ENCODE measurements around the gene CPEB4. TPM values are rescaled to one million over a fixed set of nuclear protein-coding genes. Genes with fewer than 3 reads are reported as not detected.

CPEB4 gene
- total and polyA plus RNA-seq, 2 experiments from 2014 or later: 6.2 to 11.6 TPM

- DNase-seq: no peak
- H3K27me3 ChIP-seq (replicated peaks; ENCODE audit: insufficient read depth): no peaks in the 10 kb centered on the region
- TF ChIP-seq EZH2 (IDR thresholded peaks at IDR 0.05; ENCODE audit: insufficient read depth, poor library complexity, severe bottlenecking): no peak
- no peak for TF ChIP-seq EZH2phosphoT487 (IDR thresholded peaks at IDR 0.05; ENCODE audit: insufficient read depth, low read depth)
- no peak overlapping the region for H3K27ac ChIP-seq
- H3K9me2 ChIP-seq (ENCODE audit: insufficient read depth): no peaks in the 10 kb centered on the region
- H2AFZ ChIP-seq: no peak overlapping the region
- in situ Hi-C loops (cut with MboI): no loop called here
- H3K9ac ChIP-seq: no peak overlapping the region
- no peaks in the 10 kb centered on the region for H3F3A ChIP-seq (ENCODE audit: insufficient read depth)
- no peaks in the 10 kb centered on the region for H3K79me2 ChIP-seq (ENCODE audit: insufficient read depth)
- H3K4me2 ChIP-seq (ENCODE audit: unreplicated experiment): no peak overlapping the region
- H3K36me3 ChIP-seq (ENCODE audit: low read depth): no peaks in the 10 kb centered on the region
- H3K9me3 ChIP-seq (ENCODE audit: low read depth): no peaks in the 10 kb centered on the region
- WGBS, 2 experiments (ENCODE audit: low coverage in 1 of 2, low lambda C conversion rate in 2 of 2, missing lambda C conversion rate in 2 of 2): 86 to 92% methylated on average over 7 of the region's 7 CpGs
- no peak overlapping the region for H3K4me3 ChIP-seq
- no peaks in the 10 kb centered on the region for H3K4me1 ChIP-seq (ENCODE audit: insufficient read depth)
- no peaks in the 10 kb centered on the region for H4K20me1 ChIP-seq (ENCODE audit: insufficient read depth)
Observed at GRCh38 chr5:173868096-173868880, 19.9 kb upstream of the CPEB4 start.

- no peak overlapping the region for H2AFZ ChIP-seq
- no peak overlapping the region for H3K9ac ChIP-seq
- H3F3A ChIP-seq (ENCODE audit: insufficient read depth): no peaks in the 10 kb centered on the region
- in situ Hi-C loops (cut with MboI): no loop called here
- no peaks in the 10 kb centered on the region for H3K27me3 ChIP-seq (replicated peaks; ENCODE audit: insufficient read depth)
- TF ChIP-seq EZH2phosphoT487 (IDR thresholded peaks at IDR 0.05; ENCODE audit: insufficient read depth, low read depth): no peak
- TF ChIP-seq EZH2 (IDR thresholded peaks at IDR 0.05; ENCODE audit: insufficient read depth, poor library complexity, severe bottlenecking): no peak
- H3K9me2 ChIP-seq (ENCODE audit: insufficient read depth): no peaks in the 10 kb centered on the region
- H3K4me2 ChIP-seq (ENCODE audit: unreplicated experiment): no peak overlapping the region
- no peak overlapping the region for H3K27ac ChIP-seq
- WGBS, 2 experiments (ENCODE audit: low coverage in 1 of 2, low lambda C conversion rate in 2 of 2, missing lambda C conversion rate in 2 of 2): 61 to 73% methylated on average over 4 of the region's 4 CpGs
- H3K4me3 ChIP-seq: no peak overlapping the region
- no peaks in the 10 kb centered on the region for H3K36me3 ChIP-seq (ENCODE audit: low read depth)
- no peaks in the 10 kb centered on the region for H3K79me2 ChIP-seq (ENCODE audit: insufficient read depth)
- no peaks in the 10 kb centered on the region for H3K9me3 ChIP-seq (ENCODE audit: low read depth)
- no peaks in the 10 kb centered on the region for H3K4me1 ChIP-seq (ENCODE audit: insufficient read depth)
- no peaks in the 10 kb centered on the region for H4K20me1 ChIP-seq (ENCODE audit: insufficient read depth)
- no peak for DNase-seq
Observed at GRCh38 chr5:173869316-173869715, 18.8 kb upstream of the CPEB4 start.

GRCh38 chr5:173872957-173873305, 15.2 kb upstream of the CPEB4 start:
- Histone ChIP-seq H3K9me2 (ENCODE audit: insufficient read depth) (no peaks in the 10 kb centered on the region), H3K9ac (no peak overlapping the region), H3K9me3 (ENCODE audit: low read depth) (no peaks in the 10 kb centered on the region), H3K27ac (no peak overlapping the region), H3K79me2 (ENCODE audit: insufficient read depth) (no peaks in the 10 kb centered on the region), H3K4me1 (ENCODE audit: insufficient read depth) (no peaks in the 10 kb centered on the region), H3K4me3 (no peak overlapping the region), H3K27me3 (replicated peaks; ENCODE audit: insufficient read depth) (no peaks in the 10 kb centered on the region), H2AFZ (no peak overlapping the region), H4K20me1 (ENCODE audit: insufficient read depth) (no peaks in the 10 kb centered on the region), H3K36me3 (ENCODE audit: low read depth) (no peaks in the 10 kb centered on the region), H3K4me2 (ENCODE audit: unreplicated experiment) (no peak overlapping the region), H3F3A (ENCODE audit: insufficient read depth) (no peaks in the 10 kb centered on the region)
- DNase-seq: no peak
- TF ChIP-seq EZH2 (IDR thresholded peaks at IDR 0.05; ENCODE audit: insufficient read depth, poor library complexity, severe bottlenecking) (no peak), EZH2phosphoT487 (IDR thresholded peaks at IDR 0.05; ENCODE audit: insufficient read depth, low read depth) (no peak)
- WGBS, 2 experiments (ENCODE audit: low coverage in 1 of 2, low lambda C conversion rate in 2 of 2, missing lambda C conversion rate in 2 of 2): 77 to 86% methylated on average over 9 of the region's 9 CpGs
- in situ Hi-C loops (cut with MboI): no loop called here

- no peak for DNase-seq
- H4K20me1 ChIP-seq (ENCODE audit: insufficient read depth): no peaks in the 10 kb centered on the region
- no peak overlapping the region for H3K4me3 ChIP-seq
- no peak for TF ChIP-seq EZH2 (IDR thresholded peaks at IDR 0.05; ENCODE audit: insufficient read depth, poor library complexity, severe bottlenecking)
- TF ChIP-seq EZH2phosphoT487 (IDR thresholded peaks at IDR 0.05; ENCODE audit: insufficient read depth, low read depth): no peak
- H3K9me3 ChIP-seq (ENCODE audit: low read depth): no peaks in the 10 kb centered on the region
- in situ Hi-C loops (cut with MboI): no loop called here
- H3K9ac ChIP-seq: no peak overlapping the region
- no peaks in the 10 kb centered on the region for H3K9me2 ChIP-seq (ENCODE audit: insufficient read depth)
- no peaks in the 10 kb centered on the region for H3K4me1 ChIP-seq (ENCODE audit: insufficient read depth)
- no peaks in the 10 kb centered on the region for H3F3A ChIP-seq (ENCODE audit: insufficient read depth)
- no peaks in the 10 kb centered on the region for H3K36me3 ChIP-seq (ENCODE audit: low read depth)
- no peak overlapping the region for H2AFZ ChIP-seq
- H3K79me2 ChIP-seq (ENCODE audit: insufficient read depth): no peaks in the 10 kb centered on the region
- 72 to 76% methylated on average over 4 of the region's 4 CpGs for WGBS, 2 experiments (ENCODE audit: low coverage in 1 of 2, low lambda C conversion rate in 2 of 2, missing lambda C conversion rate in 2 of 2)
- H3K27me3 ChIP-seq (replicated peaks; ENCODE audit: insufficient read depth): no peaks in the 10 kb centered on the region
- H3K4me2 ChIP-seq (ENCODE audit: unreplicated experiment): no peak overlapping the region
- H3K27ac ChIP-seq: no peak overlapping the region
Observed at GRCh38 chr5:173873306-173873922, 14.7 kb upstream of the CPEB4 start.

Data from GM23248 (cell line).